Activated CD4-positive, CD25-positive, alpha-beta regulatory T cell treated with anti-CD3 and anti-CD28 coated beads, Interleukin-2, amount 50 U/mL, for 24 hours (primary cell): Measurements from ENCODE around the gene HCRT.
"Not testable (repeated sequence)": the region's sequence is repeated elsewhere in the genome, so short reads cannot be mapped to it uniquely, and the experiment has no call there.

Source experiments
- ATAC-seq, 2 donors: fragments of 150-1000 bp; cut with Tn5 transposase; one replicate each; pipeline ENCODE4 v1.10.0; 2021; ENCODE audit warnings: mild to moderate bottlenecking in 1 of 2, moderate library complexity in 1 of 2

Gene HCRT

DNA sequence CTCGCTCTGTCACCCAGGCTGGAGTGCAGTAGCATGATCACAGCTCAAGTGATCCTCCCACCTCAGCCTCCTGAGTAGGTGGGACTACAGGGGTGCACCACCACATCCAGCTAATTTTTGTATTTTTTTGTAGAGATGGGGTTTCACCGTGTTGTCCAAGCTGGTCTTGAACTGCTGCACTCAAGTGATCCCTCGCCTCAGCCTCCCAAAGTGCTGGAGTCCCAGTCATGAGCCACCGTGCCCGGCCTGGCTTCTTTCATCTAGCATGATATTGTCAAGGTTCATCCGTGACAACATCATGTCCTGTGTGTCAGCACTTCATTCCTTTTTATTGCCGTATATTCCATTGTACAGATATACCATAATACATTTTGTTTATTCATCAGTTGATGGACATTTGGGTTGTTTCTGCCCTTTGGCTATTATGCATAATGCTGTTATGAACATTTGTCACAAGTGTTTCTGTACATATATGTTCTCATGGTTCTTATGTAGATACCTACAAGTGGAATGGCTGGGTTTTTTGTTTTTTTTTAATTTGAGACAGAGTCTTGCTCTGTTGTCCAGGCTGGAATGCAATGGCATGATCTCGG is 12.4 kb upstream of the HCRT start:
- no peak for ATAC-seq

DNA sequence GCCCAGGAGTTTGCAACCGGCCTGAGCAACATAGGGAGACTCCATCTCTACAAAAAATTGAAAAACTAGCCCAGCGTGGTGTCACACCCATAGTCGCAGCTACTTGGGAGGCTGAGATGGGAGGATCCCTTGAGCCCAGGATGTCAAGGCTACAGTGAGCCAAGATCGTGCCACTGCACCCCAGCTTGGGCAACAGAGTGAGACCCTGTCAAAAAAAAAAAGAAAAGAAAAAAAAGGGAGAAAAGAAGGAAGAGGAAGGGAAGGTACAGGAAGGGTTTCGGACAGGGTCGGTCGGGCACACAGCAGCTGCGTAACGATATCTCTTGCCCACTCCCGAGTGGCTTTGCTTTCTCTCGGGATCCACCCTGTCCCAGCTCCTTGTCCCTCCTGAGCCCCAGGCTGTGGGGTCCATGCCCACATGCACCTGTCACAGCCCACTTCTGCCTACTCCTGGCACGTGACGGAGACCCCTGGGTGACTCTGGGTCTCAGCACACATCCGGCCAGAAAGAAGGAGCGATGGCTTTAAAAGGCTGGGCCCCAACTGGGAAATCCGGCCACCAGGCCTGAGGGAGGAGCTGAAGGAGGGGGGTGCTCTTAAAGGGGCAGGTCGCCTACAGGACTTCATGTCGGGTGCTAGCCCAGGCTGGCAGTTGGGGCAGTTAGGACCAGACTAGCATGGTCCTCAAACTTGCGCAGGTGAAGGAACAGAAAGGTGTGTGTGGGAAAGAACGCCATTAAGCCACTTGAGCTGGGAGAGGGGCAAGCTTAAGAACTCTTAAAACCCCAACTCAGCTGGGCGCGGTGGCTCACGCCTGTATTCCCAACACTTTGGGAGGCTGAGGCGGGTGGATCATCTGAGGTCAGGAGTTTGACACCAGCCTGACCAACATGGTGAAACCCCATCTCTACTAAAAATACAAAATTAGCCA is 9.0 kb upstream of the HCRT start, which contains the start of gene GHDC:
Gene GHDC (minus strand): TSS at position 526 of the 931 bp plus-strand sequence. CDS start 913 bp downstream, outside the sequence.
- ATAC-seq, result peak; percentile 97 to 99

DNA sequence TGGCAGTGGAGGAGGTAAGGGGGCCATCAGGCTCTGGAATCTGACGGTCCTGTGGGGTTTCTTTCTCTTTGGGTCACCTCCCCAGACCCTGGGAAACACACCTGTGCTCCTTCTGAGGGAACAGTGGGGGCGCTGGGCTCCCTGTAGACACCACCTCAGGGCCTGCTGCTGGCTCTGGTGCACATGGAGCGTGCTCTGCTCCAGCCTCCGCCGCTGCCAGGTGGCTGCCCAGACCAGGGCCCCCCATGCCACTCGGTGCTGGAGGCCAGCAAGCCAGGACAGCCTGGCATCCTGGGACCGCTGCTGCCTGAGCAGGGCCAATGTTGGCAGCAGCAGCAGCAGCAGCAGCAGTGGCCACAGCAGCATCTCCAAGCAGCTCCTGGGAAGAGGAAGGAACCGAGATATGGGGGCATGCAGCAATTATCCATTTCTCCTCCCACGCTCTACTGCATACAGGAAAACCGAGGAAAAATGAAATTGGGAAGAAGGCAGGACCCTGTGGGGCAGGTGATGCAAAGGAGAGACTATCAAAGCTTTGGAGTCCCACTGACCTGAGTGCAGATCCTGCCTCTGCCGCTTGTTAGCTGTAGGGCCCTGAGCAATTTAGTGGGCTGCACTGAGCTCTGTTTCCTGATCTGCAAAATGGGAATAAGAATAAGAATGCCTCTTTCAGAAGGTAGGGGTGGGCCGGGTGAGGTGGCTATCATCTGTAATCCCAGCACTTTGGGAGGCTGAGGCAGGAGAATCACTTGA is 8.1 kb upstream of the HCRT start:
- ATAC-seq, result no peak

DNA sequence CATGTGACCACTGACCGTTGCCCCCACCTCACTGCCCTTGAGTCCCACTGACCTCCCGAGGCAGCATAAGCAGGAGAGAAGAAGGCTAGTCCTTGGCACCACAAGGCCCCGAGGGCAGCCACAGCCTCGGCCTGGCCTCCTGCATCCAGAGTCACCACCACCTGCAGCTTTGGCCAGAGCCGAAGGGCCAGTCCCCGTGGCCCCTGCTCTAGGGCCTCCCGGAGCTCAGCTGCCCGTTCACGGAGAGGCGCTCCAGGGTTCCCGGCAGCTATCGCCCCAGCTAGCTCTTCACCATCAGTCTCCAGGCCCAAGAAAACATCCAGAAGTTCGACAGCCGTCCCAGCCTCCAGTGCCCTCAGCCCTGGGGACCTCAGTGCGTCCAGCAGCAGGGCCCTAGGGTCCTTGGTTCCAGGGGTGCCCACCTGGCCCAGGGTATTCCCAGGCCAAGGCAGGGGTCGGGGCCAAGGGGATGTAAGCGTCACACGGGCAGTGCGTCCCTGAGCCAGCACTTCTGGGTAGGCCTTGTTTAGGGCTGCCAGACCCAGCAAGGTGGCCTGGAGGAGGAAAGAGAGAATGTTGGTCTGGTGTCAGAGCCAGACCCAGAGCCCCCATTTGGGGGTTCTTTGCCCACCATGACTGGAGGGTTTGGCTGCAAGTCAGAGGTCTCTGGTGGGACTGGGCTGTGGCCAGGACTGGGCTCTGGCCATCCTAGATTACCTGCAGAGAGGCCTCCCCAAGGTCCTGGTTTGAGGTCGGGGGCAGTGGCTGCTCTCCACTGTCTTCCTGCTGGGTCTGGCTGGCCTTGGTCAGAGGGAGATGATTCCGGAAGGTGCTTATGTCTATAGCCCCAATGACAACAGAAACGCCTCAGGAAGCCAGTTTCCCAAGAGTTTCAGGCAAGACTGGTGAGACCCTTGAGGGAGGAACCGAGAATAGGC is 7.2 kb upstream of the HCRT start:
- ATAC-seq, result no peak

DNA sequence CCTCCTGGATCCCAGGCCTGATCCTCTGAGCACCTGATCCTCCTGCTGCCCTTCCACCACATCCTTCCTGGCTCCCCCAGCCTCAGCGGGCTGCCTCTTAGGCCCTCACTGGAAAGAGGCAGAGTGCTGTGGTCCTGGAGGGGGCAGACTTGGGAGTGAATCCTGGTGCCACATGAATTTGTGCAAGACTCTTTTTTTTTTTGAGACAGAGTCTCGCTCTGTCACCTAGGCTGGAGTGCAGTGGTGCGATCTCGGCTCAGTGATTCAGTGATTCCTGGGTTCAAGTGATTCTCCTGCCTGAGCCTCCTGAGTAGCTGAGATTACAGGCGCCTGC is 6.0 kb upstream of the HCRT start:
- no peak for ATAC-seq

DNA sequence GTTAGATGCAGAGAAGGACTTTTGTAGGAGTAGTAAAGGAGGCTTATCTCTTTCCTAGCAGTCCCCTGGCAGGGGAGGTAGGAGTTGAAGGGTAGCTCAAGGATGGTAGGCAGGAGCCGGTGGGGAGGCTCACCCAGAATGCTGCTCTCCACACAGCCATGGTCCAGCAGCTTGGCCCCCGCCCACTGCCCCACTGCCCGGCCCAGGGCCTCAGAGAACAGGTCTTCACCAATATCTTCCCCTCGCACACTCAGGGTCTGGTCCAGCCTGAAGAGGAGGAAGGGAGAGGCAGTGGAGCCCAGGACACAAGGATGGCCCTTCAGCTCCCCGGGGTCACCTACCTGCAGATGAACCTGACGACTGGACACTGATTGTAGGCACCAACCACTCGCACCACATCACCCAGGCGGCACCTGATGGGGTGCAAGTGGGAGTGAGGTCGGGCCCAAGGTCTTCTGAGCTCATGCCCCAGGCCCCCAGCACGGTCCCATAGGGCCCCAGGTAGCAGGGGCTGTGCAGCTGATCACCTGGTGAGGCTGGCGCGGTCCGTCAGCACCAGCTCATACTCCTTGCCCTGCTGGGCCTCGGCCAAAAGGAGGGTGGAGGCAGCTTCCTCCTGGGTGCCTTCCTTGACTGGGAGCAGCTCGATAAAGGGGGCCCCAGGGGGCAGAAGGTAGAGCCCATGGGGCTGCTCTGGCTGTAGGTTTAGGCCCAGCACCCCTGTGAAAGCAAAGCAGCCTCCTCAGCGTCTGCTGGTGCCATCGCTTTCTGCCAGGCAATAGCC is 5.4 kb upstream of the HCRT start:
- no peak for ATAC-seq

DNA sequence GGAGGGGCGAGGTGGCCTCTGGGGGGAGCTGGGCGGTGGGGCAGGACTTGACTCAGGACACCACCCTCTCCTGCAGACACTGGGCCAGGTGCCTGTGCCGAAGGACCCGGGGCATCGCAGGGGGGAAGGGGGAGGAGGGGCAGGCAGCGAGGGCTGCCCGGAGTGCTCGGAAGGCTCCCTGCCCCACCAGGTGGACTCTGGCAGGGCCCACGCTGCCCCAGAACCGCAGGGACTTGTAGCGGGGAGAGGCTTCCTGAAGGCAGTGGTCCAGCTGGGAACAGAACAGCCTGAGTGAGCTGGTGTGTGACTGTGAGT is 4.4 kb upstream of the HCRT start:
- ATAC-seq, result no peak

DNA sequence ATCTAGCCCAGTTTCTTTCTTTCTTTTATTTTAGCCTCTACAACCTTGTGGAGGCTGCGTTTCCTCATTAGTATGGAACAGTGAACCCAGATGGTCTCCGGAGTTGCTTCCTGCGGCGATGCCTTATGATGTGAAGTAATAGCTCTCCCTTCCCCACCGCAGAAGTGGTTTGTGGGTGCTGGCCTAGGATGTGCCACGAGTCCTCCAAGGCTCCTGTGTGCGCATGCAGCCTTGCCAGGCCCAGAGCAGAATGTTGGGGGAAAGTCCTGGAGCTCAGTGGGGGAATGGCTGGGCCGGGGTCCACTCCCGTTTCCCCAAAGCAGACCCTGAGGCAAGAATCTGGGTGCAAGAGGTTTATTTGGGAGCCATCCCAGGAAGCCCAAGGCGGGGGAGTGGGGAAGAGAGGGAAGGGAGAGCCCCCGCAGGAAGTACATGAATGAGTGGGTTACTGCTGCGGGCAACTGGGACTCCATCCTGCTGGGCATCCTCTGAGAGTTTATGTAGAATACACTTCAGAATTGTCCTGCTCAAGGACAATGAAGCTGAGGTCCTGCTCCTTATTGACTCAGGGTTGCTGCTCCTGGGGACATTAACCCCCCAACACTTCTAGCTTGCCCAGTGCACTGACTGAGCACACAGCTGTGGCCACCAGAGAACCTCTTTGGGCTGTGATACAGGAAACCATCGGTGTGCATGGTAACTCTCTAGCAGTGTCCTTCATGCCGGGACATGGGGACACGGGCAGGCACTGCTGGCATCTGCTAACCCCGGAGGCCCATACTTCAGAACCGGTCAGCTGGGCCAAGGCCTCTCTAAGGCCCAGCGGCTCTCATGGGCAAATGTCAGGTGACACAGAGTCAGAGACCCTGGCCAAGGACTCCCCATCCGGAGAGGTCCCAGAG is 3.7 kb upstream of the HCRT start:
- no peak for ATAC-seq

DNA sequence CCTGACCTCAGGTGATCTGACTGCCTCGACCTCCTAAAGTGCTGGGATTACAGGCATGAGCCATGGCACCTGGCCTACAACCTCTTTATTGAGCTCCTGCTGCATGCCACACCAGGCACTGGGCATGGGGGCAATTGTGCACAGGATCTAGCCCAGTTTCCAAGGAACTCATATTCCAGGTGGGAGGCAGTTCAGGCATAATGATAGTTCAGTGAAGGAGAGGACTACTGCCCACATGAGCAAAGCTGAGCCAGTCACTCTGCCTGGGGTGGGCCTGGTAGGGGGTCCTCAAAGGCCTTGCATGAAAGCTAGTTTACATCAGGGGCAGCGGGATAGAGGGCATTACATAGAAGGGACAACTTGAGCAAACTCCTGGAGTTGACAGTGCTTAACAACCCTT is 2.6 kb upstream of the HCRT start:
- ATAC-seq, result no peak

DNA sequence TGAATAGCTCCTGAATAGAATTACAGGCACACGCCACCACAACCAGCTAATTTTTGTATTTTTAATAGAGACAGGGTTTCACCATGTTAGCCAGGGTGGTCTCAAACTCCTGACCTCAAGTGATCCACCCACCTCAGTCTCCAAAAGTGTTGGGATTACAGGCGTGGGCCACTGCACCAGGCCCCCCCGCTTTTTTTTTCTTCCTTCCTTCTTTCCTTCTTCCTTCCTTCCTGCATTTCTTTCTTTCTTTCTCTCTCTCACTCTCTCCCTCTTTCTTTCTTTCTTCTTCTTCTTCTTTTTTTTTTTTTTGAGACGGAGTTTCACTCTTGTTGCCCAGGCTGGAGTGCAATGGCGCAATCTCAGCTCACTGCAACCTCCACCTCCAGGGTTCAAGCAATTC is 939 bp upstream of the HCRT start:
- ATAC-seq, result not testable (repeated sequence)

DNA sequence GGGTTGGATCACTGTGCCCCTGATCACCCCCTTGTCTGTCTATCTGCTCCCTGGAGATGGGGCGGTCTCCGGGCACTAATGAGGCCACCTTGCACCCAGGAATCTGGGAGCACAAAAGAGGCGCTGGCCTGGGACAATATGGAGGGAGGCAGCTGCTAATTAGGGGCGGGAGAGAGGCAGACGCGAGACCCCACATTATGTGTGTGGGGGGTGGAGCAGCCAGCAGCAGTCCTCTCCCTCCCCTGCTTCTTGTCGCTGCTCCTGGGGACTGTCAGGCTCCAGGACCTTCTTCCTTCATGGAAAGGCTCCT is 324 bp upstream of the HCRT start:
- ATAC-seq, result no peak

DNA sequence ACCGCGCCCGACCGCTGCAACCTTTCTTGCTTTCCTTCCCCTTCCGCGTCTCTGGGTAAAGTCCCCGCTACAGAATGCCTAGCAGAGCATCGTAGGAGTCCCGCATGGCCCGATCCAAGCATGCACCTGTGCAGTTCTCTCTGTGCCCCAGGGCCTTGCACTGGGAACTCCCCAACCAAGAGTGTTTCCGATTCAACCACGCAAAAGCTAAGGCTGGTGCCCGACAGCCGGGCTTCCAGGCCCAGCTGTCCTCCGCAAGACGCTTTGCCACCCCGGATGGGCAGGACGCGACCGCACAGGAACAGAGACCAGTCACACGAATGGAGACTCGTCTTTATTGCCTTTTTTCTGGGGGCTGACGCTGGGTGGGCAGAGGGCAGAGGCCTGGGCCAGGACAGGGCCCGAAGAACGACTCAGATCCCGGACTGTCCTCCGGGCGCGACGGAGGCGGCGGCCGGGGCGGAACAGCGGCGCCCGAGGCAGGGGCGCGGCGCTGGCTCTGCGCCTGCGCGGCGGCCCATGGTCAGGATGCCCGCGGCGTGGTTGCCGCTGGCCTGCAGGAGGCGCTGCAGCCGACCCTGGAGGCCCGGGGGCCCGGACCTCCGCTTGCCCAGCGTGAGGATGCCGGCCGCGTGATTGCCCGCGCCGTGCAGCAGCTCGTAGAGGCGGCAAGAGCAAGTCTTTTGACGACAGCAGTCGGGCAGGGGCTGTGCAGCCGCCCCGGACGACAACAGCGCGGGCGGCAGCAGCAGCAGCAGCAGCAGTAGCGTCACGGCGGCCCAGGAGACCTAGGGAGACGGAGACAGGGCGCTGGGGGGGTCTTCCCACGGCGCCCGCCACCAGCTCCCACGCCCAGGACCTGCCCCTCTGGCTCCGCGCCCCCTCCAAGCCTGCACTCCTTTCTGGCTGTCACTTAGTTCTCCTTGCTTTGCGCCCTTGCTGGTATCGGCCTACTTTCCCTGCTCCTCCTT is 1.2 kb downstream of the HCRT start:
- peak; percentile 65 to 74 for ATAC-seq

DNA sequence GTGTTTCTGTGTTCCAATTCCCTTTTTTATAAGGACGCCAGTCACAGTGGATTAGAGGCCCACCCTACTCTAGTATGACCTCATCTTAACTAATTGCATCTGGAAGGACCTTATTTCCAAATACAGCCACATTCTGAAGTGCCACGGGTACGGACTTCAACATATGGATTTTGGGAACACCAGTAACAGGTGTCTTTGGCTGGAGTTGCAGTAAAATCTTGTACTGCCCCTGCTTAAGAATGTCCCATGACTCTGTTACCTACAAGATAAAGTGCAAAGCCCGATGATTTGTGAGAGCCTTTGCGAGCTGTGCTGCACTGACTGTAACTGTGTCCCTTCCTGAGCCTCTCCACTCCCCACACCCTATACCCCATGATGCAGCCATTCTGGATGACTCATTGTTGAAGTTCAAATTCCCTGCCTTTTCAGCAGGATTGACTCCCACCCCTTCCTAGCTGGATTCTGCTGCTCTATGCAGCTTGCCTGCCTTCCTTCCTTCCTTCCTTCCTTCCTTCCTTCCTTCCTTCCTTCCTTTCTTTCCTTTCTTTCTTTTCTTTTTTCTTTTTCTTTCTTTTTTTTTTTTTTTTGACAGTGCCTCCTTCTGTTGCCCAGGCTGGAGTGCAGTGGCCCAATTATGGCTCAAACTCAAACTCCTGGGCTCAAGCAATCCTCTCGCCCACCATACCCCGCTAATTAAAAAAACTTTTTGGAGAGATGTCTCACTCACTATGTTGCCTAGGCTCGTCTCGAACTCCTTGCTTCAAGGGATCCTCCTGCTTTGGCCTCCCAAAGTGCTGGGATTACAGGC is 2.1 kb downstream of the HCRT start:
- ATAC-seq, result no peak

DNA sequence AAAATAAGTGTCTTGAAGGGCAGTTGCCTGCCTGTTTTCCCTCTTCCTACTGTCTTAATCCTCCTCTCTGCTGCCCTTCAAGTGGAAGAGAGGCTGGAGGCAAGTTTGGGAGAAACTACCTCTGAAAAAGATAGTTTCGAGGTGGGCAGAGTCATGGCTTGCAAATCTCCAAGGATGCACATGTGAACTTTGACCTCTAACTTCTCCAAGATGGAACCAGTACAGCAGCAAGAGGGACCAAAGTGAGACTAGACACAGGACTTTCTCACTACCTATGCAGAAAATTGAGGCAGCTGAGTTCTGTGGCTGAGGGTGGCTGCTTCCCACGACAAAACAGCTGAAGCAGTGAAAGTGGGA is 3.4 kb downstream of the HCRT start:
- ATAC-seq, result no peak

DNA sequence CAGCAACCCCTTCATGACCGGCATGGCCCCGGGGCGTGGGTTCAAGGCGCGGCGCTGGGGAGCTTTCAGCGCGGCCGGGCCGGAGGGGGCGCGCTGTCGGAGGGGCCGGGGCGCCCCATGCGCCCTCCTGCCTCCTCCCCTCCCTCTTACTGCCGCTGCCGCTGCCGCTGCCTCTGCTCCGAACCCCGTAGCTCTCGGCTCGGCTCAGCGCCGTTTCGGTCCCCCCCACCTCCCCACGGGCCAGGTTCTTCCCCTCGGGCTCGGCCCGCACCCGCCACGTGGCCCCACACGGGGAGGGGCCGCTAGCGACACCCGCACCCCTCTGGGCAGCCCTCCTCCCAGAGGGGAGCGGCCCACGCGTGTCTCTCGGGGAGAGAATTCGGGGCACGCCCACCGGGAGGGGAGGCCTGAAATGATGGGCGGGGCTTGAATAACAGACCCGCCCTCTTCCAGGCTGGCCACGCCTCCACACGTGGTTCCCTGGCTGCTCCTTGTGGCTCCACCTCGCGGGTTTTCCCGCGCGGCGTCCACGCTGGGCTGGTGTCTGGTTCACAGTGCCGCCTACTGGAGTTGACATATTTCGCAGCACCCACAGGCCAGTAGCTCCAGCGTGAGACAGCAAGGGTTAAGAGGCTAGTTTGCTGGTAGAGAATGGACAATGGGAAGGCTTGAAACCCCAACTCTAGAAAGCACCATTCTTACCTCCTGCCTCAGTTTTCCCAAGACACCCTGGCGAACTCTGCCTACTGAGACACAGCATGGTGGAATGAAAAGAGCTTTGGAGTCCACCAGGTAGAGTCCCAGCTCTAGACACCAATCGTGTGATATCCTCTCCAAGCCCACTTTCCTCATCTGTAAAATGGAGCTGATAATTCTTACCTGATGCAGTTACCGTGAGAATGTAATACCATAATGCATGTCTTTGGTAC is 4.1 kb downstream of the HCRT start, which contains the start of gene KCNH4:
Gene KCNH4 (minus strand): TSS at position 221 of the 929 bp plus-strand sequence. CDS start 197 bp downstream, at position 24.
- peak; percentile 62 to 64 for ATAC-seq

DNA sequence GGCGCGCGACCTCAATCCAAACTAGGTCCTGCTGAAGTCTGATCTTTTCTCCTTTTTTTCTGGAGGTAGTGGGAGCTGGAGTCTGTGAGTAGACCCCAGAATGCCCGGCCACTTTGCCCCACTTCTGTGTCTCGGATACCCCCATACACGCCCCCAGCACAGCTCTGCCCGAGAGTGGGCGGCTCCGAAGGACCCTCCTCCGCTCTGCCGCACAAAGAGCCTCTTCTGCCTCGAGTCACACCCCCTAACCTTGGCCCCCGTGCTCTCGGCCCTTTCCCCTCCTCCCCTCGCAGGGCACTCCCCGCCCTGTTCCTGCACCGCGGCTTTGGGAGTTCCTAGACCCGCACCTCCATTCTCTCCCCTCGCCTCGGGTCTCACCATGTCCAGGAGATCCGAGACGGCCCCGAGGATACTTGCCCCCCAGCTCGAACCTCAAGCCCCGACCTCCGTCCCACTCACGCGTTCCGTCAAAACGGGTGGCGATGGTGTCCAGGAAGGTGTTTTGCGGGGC is 4.8 kb downstream of the HCRT start:
- ATAC-seq, result no peak

DNA sequence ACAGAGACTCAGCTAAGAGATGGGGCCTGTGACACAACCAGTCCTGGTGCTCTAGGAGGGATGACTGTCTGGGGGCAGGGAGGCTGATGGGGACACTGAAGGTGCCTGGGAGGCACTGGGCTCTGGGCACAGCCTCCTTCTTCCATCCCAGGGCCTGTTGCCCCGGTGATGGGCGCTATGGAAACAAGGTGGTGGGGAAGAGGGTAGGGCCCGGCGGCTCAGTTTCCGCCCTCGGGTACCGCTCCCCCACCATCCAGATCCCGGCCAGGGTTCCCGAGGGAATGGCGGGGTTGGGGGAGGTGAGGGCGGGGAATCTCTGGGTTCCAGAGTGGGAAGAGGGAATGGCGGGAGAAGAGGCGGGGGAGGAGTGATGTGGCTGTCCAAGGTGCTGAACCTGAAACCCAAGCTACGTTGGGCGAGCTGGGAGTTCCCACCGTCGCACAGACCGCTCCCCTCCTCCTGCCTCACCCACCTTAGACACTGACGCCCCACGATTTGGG is 5.3 kb downstream of the HCRT start:
- ATAC-seq, result no peak
